ENCODE measurements around the gene LRP8.

DNA sequence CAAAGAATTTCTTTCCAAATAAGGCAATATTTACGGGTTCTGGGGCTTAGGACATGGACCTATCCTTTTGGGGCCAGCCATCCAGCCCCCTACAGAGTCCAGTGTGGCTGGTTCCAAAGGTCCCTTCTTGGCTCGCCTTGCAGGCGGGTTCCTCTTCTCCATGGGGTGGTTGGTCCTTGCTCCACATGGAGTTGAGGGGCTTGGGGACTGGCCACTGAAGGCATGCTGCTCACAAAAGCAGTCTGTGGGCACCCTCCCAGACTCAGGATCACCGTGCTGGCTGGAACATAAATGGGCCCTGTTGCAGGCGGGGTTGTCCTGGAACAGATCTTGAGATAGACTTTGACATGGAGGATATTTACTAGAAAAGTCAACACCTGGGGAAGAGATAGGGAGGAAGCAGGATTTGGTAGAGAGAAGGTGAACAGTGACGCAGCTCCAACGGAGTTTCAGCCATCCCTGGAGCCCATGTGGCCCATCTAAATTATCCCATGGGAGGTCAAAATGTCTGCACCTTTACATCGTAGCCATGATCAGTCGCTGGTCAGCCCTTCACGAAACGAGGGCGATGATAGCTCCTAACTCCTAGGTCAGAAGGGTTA lies 39.1 kb upstream of the LRP8 start:
- TF ChIP-seq, protein P1, sequence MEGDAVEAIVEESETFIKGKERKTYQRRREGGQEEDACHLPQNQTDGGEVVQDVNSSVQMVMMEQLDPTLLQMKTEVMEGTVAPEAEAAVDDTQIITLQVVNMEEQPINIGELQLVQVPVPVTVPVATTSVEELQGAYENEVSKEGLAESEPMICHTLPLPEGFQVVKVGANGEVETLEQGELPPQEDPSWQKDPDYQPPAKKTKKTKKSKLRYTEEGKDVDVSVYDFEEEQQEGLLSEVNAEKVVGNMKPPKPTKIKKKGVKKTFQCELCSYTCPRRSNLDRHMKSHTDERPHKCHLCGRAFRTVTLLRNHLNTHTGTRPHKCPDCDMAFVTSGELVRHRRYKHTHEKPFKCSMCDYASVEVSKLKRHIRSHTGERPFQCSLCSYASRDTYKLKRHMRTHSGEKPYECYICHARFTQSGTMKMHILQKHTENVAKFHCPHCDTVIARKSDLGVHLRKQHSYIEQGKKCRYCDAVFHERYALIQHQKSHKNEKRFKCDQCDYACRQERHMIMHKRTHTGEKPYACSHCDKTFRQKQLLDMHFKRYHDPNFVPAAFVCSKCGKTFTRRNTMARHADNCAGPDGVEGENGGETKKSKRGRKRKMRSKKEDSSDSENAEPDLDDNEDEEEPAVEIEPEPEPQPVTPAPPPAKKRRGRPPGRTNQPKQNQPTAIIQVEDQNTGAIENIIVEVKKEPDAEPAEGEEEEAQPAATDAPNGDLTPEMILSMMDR (IDR thresholded peaks at IDR 0.05) = no peak
- TF ChIP-seq POLR2A (IDR thresholded peaks at IDR 0.05) = no peak
